ENCODE data around the gene D2HGDH. TPM values are rescaled to one million over a fixed set of nuclear protein-coding genes. Genes with fewer than 3 reads are reported as not detected.

D2HGDH gene
- total RNA-seq, 2 experiments from 2014 or later: 23.2 to 68.1 TPM

- ChIA-PET POLR2A (interaction anchor here (0.6 kb wide), 1 partner anchor 290 kb away, joined by 3 read pairs; no protein-coding TSS in a partner anchor), CTCF (ENCODE audit: unreplicated experiment) (no interaction called here)
- H3K27ac ChIP-seq (ENCODE audit: low read depth, low read length, poor library complexity, severe bottlenecking): no peak overlapping the region
- H3K4me1 ChIP-seq (ENCODE audit: insufficient read depth, low read length, poor library complexity, severe bottlenecking): no peaks in the 10 kb centered on the region
- peaks cover 34% of the 10 kb centered on the region for H3K36me3 ChIP-seq (ENCODE audit: insufficient read depth, low read length)
- no peaks in the 10 kb centered on the region for H3K9me3 ChIP-seq (ENCODE audit: low read length)
- H3K4me3 ChIP-seq (ENCODE audit: low read depth, low read length, poor library complexity, severe bottlenecking): no peak overlapping the region
- no peak overlapping the region for H3K4me2 ChIP-seq (ENCODE audit: low read length)
- no peaks in the 10 kb centered on the region for H4K20me1 ChIP-seq (ENCODE audit: insufficient read depth, low read length)
- TF ChIP-seq CTCF (conservative IDR thresholded peaks at IDR 0.05; ENCODE audit: low read length) (no peak), EZH2phosphoT487 (IDR thresholded peaks at IDR 0.05; ENCODE audit: borderline replicate concordance, low read depth, low read length) (no peak)
- no peak for DNase-seq (ENCODE audit: low spot score)
- H2AFZ ChIP-seq (ENCODE audit: low read length): no peak overlapping the region
- H3K9me2 ChIP-seq (ENCODE audit: insufficient read depth, low read length): no peaks in the 10 kb centered on the region
- H3K79me2 ChIP-seq (ENCODE audit: insufficient read depth, low read depth, low read length): no peaks in the 10 kb centered on the region
- intact Hi-C loops (cut with micrococcal nuclease; ENCODE audit: unreplicated experiment): no loop called here
- BruUV-seq (replicated peaks): no TSS peak
Observed at GRCh38 chr2:241744028-241744754, 9.8 kb downstream of the D2HGDH start.

- H3K9me3 ChIP-seq (ENCODE audit: low read length): no peaks in the 10 kb centered on the region
- POLR2A ChIA-PET: no interaction called here
- H3K9me2 ChIP-seq (ENCODE audit: insufficient read depth, low read length): no peaks in the 10 kb centered on the region
- no TSS peak for BruUV-seq (replicated peaks)
- H3K4me2 ChIP-seq (ENCODE audit: low read length): no peak overlapping the region
- no peaks in the 10 kb centered on the region for H3K4me1 ChIP-seq (ENCODE audit: insufficient read depth, low read length, poor library complexity, severe bottlenecking)
- no peak for TF ChIP-seq EZH2phosphoT487 (IDR thresholded peaks at IDR 0.05; ENCODE audit: borderline replicate concordance, low read depth, low read length)
- TF ChIP-seq CTCF (conservative IDR thresholded peaks at IDR 0.05; ENCODE audit: low read length): no peak
- H3K4me3 ChIP-seq (ENCODE audit: low read depth, low read length, poor library complexity, severe bottlenecking): no peak overlapping the region
- CTCF ChIA-PET (ENCODE audit: unreplicated experiment): no interaction called here
- DNase-seq (ENCODE audit: low spot score): no peak
- intact Hi-C loops (cut with micrococcal nuclease; ENCODE audit: unreplicated experiment): no loop called here
- no peaks in the 10 kb centered on the region for H3K79me2 ChIP-seq (ENCODE audit: insufficient read depth, low read depth, low read length)
- no peak overlapping the region for H3K27ac ChIP-seq (ENCODE audit: low read depth, low read length, poor library complexity, severe bottlenecking)
- H4K20me1 ChIP-seq (ENCODE audit: insufficient read depth, low read length): no peaks in the 10 kb centered on the region
- peaks cover 41% of the 10 kb centered on the region for H3K36me3 ChIP-seq (ENCODE audit: insufficient read depth, low read length)
- no peak overlapping the region for H2AFZ ChIP-seq (ENCODE audit: low read length)
Observed at GRCh38 chr2:241745276-241745675, 10.8 kb downstream of the D2HGDH start.

GRCh38 chr2:241746084-241746483, 11.7 kb downstream of the D2HGDH start:
- Histone ChIP-seq H2AFZ (ENCODE audit: low read length) (no peak overlapping the region), H3K4me3 (ENCODE audit: low read depth, low read length, poor library complexity, severe bottlenecking) (no peak overlapping the region), H3K9me3 (ENCODE audit: low read length) (no peaks in the 10 kb centered on the region), H4K20me1 (ENCODE audit: insufficient read depth, low read length) (no peaks in the 10 kb centered on the region), H3K4me1 (ENCODE audit: insufficient read depth, low read length, poor library complexity, severe bottlenecking) (no peaks in the 10 kb centered on the region), H3K9me2 (ENCODE audit: insufficient read depth, low read length) (no peaks in the 10 kb centered on the region), H3K4me2 (ENCODE audit: low read length) (no peak overlapping the region), H3K27ac (ENCODE audit: low read depth, low read length, poor library complexity, severe bottlenecking) (no peak overlapping the region), H3K36me3 (ENCODE audit: insufficient read depth, low read length) (peaks cover 43% of the 10 kb centered on the region), H3K79me2 (ENCODE audit: insufficient read depth, low read depth, low read length) (no peaks in the 10 kb centered on the region)
- DNase-seq (ENCODE audit: low spot score): no peak
- no peak for TF ChIP-seq EZH2phosphoT487 (IDR thresholded peaks at IDR 0.05; ENCODE audit: borderline replicate concordance, low read depth, low read length)
- no peak for TF ChIP-seq CTCF (conservative IDR thresholded peaks at IDR 0.05; ENCODE audit: low read length)
- POLR2A ChIA-PET: no interaction called here
- intact Hi-C loops (cut with micrococcal nuclease; ENCODE audit: unreplicated experiment): no loop called here
- no TSS peak for BruUV-seq (replicated peaks)
- CTCF ChIA-PET (ENCODE audit: unreplicated experiment): no interaction called here

Data from OCI-LY7 (cell line).